NCI-H446 (cell line): ENCODE measurements around the gene RSRC1.

Experiments
- DNase-seq, 2 experiments: peaks; one replicate each; lab custom pipeline; 2025; lab: John Stamatoyannopoulos, UW

Gene RSRC1

DNA sequence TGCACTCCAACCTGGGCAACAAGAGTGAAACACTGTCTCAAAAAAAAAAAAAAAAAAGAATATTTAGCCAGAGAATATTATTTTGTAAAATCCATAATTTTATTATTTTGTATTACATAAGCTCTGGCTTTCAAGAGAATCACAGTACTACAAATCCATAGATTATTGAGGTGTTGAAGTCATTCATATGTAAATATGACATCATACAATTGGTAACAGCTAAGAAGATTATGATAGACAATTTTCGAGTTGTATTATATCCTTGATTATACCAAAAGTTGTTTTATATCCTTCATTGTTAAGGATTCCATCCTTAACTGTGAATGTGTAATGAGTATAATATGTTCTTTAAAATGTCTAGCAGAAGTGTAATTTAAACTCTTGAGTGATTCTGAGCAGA, 464.8 kb downstream of the RSRC1 start:
- no peak for DNase-seq

DNA sequence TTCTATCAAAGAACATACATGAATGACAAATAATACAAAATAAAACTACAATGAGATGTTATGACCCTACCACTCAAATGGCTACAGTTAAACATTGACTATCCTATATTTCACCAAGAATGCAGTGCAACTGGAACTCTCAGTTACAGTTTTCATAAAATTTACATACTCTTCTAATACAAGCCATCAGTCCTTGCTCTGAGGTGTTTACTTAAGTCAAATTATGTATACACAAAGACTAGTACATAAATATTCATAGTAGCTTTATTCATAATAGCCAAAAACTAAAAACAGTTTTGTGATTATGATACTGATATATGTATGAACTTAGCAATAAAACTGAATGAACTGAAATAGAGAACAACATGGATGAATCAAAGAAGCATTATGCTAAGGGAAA, 480.3 kb downstream of the RSRC1 start:
- DNase-seq = no peak
